ENCODE results near the gene ARHGEF28. TPM values are rescaled to one million over a fixed set of nuclear protein-coding genes. Genes with fewer than 3 reads are reported as not detected.

The ARHGEF28 gene
- total RNA-seq, 1 donor from 2014 or later: 14.4 TPM

- ATAC-seq (peak; percentile 41), DNase-seq (ENCODE audit: low spot score) (no peak)
These were observed 8.3 kb upstream of the ARHGEF28 start for GRCh38 chr5:73617510-73618279.

- ATAC-seq: no peak
- DNase-seq (ENCODE audit: low spot score): no peak
These were observed 6.2 kb upstream of the ARHGEF28 start for GRCh38 chr5:73619606-73620333.

DNA sequence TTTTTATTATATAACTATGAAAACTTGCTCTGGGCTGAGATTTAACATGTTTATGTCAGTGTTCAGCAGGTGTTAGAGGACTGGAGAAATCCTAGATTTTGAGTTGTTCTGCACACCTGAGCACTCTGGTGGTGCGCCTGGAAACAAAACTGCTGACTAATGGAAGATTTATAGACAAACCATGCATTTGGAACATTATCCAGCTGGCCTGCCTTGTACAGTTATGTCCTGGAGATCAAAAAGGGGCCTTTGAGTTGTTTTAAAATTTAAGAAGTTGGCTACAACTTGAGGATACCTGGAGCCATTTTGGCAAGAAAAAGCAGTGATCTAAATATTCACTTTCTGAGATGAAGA lies 5.7 kb upstream of the ARHGEF28 start:
- no peak for ATAC-seq

GRCh38 chr5:73623060-73623459 lies 2.9 kb upstream of the ARHGEF28 start:
- DNase-seq (ENCODE audit: low spot score) (no peak), ATAC-seq (no peak)

More for the DNA sequence above, 5.7 kb upstream of the ARHGEF28 start:
- DNase-seq (ENCODE audit: low spot score): no peak

DNA sequence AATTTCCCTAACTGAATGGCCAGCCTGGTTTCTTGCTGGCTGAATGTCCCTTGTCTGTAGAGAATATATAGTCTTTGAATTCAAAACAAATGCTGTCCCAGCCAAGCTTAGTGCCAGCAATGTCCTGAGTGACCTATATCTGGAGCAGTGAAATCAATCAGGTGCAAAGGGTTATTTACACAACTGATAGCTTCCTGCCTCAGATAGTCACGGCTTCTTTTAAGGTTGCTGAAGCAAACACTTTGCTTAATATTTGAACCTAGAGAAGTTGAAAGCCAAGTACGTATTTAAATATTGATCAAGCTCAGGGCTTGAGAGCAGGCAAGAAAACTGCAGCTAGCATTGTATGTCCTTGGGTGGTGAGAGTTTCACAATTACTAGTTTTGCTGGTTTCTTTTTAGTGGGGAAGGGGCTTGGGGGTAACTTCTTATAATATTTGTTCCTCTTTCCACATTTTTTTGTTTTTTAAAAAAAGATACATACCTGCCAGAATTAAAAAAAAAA lies 2.0 kb upstream of the ARHGEF28 start:
- peak; percentile 50 for ATAC-seq
- peak; percentile 69 for DNase-seq (ENCODE audit: low spot score)

DNA sequence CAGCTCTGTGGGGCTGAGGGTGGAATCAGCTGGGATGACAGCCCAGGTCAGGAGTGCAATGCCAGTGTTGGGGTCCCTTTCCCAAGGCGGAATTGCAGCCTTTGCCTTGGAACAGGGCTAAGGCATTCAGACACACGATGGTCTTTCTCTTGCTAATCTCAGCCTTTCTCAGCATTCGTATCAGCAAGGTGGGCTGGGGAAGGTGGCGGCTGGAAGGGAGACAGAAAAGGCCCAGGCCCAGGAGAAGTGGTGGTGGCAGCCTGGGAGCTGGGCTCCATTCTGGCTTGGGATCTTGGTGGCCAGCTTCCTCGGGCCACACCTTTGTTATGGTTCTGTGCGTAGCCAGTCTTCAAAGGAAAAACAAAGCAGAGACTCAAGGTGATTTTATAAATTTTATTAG lies 1.1 kb upstream of the ARHGEF28 start:
- DNase-seq (ENCODE audit: low spot score) (no peak), ATAC-seq (no peak)

DNA sequence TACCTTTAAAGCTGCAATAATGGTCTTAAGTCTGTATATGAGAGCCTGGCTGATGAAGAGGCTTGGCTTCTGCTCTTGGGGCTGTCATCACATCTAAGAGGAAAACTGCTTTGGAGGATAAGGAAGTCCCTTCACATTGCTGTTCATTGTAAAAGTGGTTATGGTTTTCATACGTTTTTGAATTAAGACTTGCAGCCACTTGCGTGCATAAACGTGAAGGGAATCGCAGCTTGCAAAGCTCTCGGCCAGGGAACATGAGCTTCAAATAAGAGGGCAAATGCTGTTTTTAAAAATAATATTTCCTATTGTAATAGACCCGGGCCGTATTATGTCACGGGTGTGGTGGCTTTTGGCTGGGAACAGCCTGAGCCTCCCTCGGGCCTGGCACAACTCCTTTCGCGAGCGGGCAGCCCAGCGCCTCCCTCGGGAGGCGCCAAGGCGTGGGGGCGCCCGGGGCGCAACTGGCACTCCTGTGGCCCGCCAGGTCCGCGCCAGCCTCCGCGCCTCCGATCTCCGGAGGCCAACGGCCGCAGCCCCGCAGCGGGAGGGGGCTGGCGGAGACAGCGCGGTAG lies 538 bp upstream of the ARHGEF28 start:
- DNase-seq (ENCODE audit: low spot score): no peak
- peak; percentile 68 for ATAC-seq

- no peak for DNase-seq (ENCODE audit: low spot score)
These were observed 868 bp downstream of the ARHGEF28 start for GRCh38 chr5:73626814-73627313.

GRCh38 chr5:73629456-73629855 lies 3.5 kb downstream of the ARHGEF28 start:
- no peak for DNase-seq (ENCODE audit: low spot score)
- ATAC-seq: no peak

More at GRCh38 chr5:73626814-73627313, 868 bp downstream of the ARHGEF28 start:
- ATAC-seq: no peak

GRCh38 chr5:73630765-73631164 lies 4.8 kb downstream of the ARHGEF28 start:
- DNase-seq (ENCODE audit: low spot score): no peak
- no peak for ATAC-seq

DNA sequence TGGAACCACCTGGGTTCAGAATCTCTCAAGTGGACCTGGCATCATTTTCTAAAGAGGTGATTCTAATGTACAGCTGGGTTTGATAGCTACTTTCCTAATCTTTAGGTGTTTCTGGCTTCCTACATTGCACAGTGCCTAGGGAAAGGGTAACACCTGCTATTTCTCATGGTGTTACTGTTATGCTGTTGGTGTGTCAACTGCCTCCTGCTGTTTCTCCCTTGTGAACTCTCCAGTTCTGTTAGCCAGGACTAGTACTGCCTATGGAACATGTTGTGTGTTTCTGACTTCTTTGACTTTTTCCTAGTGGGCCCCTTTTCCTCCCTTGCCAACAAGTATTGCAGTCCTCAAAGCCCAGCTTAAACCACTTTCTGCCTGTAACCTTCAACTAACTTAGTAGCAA lies 5.5 kb downstream of the ARHGEF28 start:
- DNase-seq (ENCODE audit: low spot score) (no peak), ATAC-seq (no peak)

GRCh38 chr5:73633060-73633459 lies 7.1 kb downstream of the ARHGEF28 start:
- DNase-seq (ENCODE audit: low spot score) (no peak), ATAC-seq (peak; percentile 48)

GRCh38 chr5:73636408-73636807 lies 10.4 kb downstream of the ARHGEF28 start:
- no peak for ATAC-seq
- DNase-seq (ENCODE audit: low spot score): no peak

DNA sequence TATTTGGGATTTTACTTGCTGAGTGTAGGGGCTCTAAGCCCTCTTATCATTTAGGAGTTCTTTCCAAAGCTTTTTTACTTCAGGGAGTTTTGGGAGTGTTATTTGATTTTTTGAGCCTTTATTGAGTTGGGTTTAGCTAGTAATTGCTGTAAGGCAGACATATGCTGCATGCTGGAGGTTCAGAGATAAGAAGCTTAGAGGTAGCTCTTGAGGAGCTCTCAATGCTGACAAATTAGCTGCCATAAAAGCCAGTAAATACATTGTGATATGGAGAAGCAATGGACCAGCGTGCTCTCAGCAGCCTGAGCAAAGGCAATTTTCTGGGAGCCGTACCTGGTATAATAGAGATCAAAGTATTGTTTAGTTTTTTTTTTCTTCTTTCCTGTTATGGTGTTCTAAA lies 11.6 kb downstream of the ARHGEF28 start:
- DNase-seq (ENCODE audit: low spot score): no peak
- ATAC-seq: no peak

- ATAC-seq: no peak
- DNase-seq (ENCODE audit: low spot score): no peak
These were observed 12.5 kb downstream of the ARHGEF28 start for GRCh38 chr5:73638344-73639095.

- ATAC-seq (peak; percentile 31), DNase-seq (ENCODE audit: low spot score) (no peak)
These were observed 14.9 kb downstream of the ARHGEF28 start for GRCh38 chr5:73640861-73641320.

DNA sequence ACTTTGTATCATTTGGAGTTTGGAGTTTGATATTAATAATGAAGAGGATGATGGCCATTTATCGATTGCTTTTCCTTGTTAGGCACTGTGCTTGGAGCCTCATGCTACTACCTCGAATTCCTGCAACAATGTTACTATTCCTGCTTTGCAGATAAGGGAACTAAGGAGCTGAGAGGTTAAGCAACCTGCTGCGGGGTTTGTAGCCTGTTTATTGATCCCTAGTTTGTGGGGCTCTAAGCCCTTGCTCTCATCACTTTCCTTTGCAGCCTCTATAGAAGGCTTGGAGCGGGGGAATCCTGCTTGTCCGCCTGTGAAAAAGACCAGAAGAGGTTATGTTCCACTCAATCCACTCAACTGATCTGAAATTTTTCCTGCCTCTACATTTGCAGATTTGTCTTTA lies 15.8 kb downstream of the ARHGEF28 start:
- DNase-seq (ENCODE audit: low spot score) (no peak), ATAC-seq (peak; percentile 38)

DNA sequence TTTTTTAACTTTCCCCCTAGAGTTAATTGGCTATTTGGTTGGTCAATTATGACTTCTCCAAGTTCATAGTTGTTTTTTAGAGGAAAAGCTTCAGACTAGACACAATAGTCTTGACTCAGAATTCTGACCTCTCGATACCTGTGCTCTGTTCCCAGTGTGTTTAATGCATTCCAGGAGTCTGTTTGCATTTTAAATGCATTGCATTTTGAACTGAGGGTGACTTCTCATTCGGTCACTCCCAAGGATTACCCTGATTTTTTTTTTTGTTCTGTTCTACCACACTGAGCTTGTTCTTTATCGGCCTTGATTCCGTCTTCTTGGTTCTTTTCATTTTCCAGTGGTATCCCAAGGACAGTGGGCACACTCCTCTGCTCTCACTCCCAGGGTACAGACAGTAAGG lies 16.3 kb downstream of the ARHGEF28 start:
- ATAC-seq (peak; percentile 30), DNase-seq (ENCODE audit: low spot score) (no peak)

- no peak for DNase-seq (ENCODE audit: low spot score)
- ATAC-seq: peak; percentile 53
These were observed 18.5 kb downstream of the ARHGEF28 start for GRCh38 chr5:73644385-73644963.

DNA sequence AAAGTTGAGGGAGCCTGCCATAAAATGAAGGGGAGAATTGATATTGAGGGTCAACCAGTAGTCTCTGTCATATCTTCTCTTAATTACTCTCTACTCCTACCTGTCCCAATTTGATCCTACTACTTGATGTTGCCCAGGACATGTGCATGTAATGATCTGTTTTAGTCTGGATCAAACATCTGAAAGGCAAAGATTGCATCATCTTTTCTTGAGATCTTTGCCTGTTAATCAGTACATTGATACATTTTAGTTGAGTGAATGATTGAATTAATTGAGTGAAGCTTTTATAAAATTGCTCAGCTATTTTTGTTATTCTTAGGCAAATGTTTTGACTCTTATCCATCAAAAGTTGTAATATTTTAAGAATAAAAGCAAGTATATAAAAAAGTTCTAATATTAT lies 21.7 kb downstream of the ARHGEF28 start:
- ATAC-seq (no peak), DNase-seq (ENCODE audit: low spot score) (no peak)

Measured in left lobe of liver (tissue), 2 donors.